HepG2 (cell line): Measurements from ENCODE around the gene FAM43B. TPM values are rescaled to one million over a fixed set of nuclear protein-coding genes. Genes with fewer than 3 reads are reported as not detected.

Experiments
- AGO1 ChIP-seq: fragments of 200-400 bp; formaldehyde crosslinking; IDR thresholded peaks from 2 replicates; pipeline ENCODE4 v1.6.1; 2017; ENCODE audit warnings: mild to moderate bottlenecking, low read depth, low read length, moderate library complexity; ENCODE audit not compliant: poor library complexity, severe bottlenecking
- ETV6 ChIP-seq: sonication (generic); formaldehyde crosslinking; conservative IDR thresholded peaks from 2 replicates; pipeline ENCODE4 v1.4.0; 2020; ENCODE audit warnings: missing genetic modification reagents
- GATAD2A ChIP-seq: IDR thresholded peaks from 2 replicates; pipeline ENCODE4 v1.6.1; 2016
- HCFC1 ChIP-seq: fragments of 150-350 bp; IDR thresholded peaks from 2 replicates; pipeline ENCODE4 v1.6.1; 2014; ENCODE audit warnings: low read depth, low read length
- KDM5B ChIP-seq: sonication (generic); formaldehyde crosslinking; IDR thresholded peaks from 2 replicates; pipeline ENCODE4 v1.4.0; 2020; ENCODE audit warnings: missing genetic modification reagents, mild to moderate bottlenecking, borderline replicate concordance
- MAFF ChIP-seq: IDR thresholded peaks from 2 replicates; pipeline ENCODE4 v1.6.1; 2011; ENCODE audit warnings: low read depth, low read length, improper control_type of control experiment
- NFKBIZ ChIP-seq: IDR thresholded peaks from 2 replicates; pipeline ENCODE4 v1.6.1; 2018; ENCODE audit warnings: missing genetic modification reagents, missing compliant biosample characterization
- NONO ChIP-seq, 2 experiments: fragments of 450-650 bp in 1 of 2; sonication (generic) in 1 of 2; formaldehyde crosslinking in 1 of 2; IDR thresholded peaks in 1 of 2; conservative IDR thresholded peaks in 1 of 2; 2 replicates each; pipeline versions ENCODE4 v1.6.1 to v1.8.0; 2017 to 2022; ENCODE audit warnings: mild to moderate bottlenecking in 1 of 2, missing genetic modification reagents in 1 of 2, moderate library complexity in 1 of 2
- PAF1 ChIP-seq: IDR thresholded peaks from 2 replicates; pipeline ENCODE4 v1.6.1; 2016; ENCODE audit warnings: missing genetic modification reagents, missing compliant biosample characterization
- SMAD1 ChIP-seq: sonication (generic); formaldehyde crosslinking; IDR thresholded peaks from 2 replicates; pipeline ENCODE4 v1.4.0; 2020; ENCODE audit warnings: missing genetic modification reagents, low read depth, mild to moderate bottlenecking, borderline replicate concordance
- TMF1 ChIP-seq: sonication (generic); formaldehyde crosslinking; IDR thresholded peaks from 2 replicates; pipeline ENCODE4 v1.8.1; 2022; ENCODE audit warnings: low read depth, missing genetic modification reagents
- ZBTB44 ChIP-seq: sonication (generic); formaldehyde crosslinking; IDR thresholded peaks from 2 replicates; pipeline ENCODE4 v1.4.0; 2020; ENCODE audit warnings: missing genetic modification reagents
- ZFP90 ChIP-seq: sonication (generic); formaldehyde crosslinking; IDR thresholded peaks from 2 replicates; pipeline ENCODE4 v1.8.0; 2022; ENCODE audit warnings: missing genetic modification reagents, mild to moderate bottlenecking, inconsistent platforms, borderline replicate concordance
- ZNF263 ChIP-seq: sonication (generic); formaldehyde crosslinking; IDR thresholded peaks from 2 replicates; pipeline ENCODE4 v1.4.0; 2020; ENCODE audit warnings: missing genetic modification reagents
- ZNF615 ChIP-seq: sonication (generic); formaldehyde crosslinking; IDR thresholded peaks from 2 replicates; pipeline ENCODE4 v1.5.0; 2020; ENCODE audit warnings: mild to moderate bottlenecking, missing genetic modification reagents, borderline replicate concordance
- ZNF619 ChIP-seq: sonication (generic); formaldehyde crosslinking; IDR thresholded peaks from 2 replicates; pipeline ENCODE4 v1.4.0; 2020; ENCODE audit warnings: mild to moderate bottlenecking, missing genetic modification reagents
- ZNF776 ChIP-seq: sonication (generic); formaldehyde crosslinking; IDR thresholded peaks from 2 replicates; pipeline ENCODE4 v1.4.0; 2020; ENCODE audit warnings: mild to moderate bottlenecking, missing genetic modification reagents
- ZNF777 ChIP-seq: sonication (generic); formaldehyde crosslinking; IDR thresholded peaks from 2 replicates; pipeline ENCODE4 v1.4.0; 2020; ENCODE audit warnings: missing genetic modification reagents
- ZSCAN25 ChIP-seq: sonication (generic); formaldehyde crosslinking; IDR thresholded peaks from 2 replicates; pipeline ENCODE4 v1.8.0; 2022; ENCODE audit warnings: mild to moderate bottlenecking, missing genetic modification reagents
- polyA plus RNA-seq, 8 experiments: library from polyadenylated mRNA; depleted of rRNA in 3 of 8; stranded (reverse) in 7 of 8; unstranded in 1 of 8; fragments of >200 nt; fragmentation: Illumina TruSeq in 4 of 8; extraction: Trizol in 4 of 8; gene quantifications; 2 replicates each; pipeline versions ENCODE4 v1.2.1 to v1.2.3, GENCODE V29; 2011 to 2016; ENCODE audit warnings: low read depth in 4 of 8, missing spikeins in 1 of 8, mixed read lengths in 1 of 8; ENCODE audit not compliant: insufficient read depth in 1 of 8
- total RNA-seq, 5 experiments: library from RNA; depleted of rRNA; stranded (reverse); fragments of >200 nt; fragmentation: Illumina TruSeq; extraction: Trizol; gene quantifications; 2 replicates each; pipeline ENCODE4 v1.2.3, GENCODE V29; 2016; ENCODE audit warnings: low read depth in 1 of 5
- TF ChIP-seq, protein P1 (sequence below): sonication (generic); formaldehyde crosslinking; IDR thresholded peaks from 2 replicates; pipeline ENCODE4 v1.4.0; 2020; ENCODE audit warnings: mild to moderate bottlenecking, missing genetic modification reagents, borderline replicate concordance
- TF ChIP-seq, protein P2 (sequence below): sonication (generic); formaldehyde crosslinking; IDR thresholded peaks from 2 replicates; pipeline ENCODE4 v1.8.1; 2023; ENCODE audit warnings: mild to moderate bottlenecking, inconsistent platforms, moderate library complexity, missing genetic modification reagents, borderline replicate concordance
- TF ChIP-seq, protein P3 (sequence below): sonication (generic); formaldehyde crosslinking; conservative IDR thresholded peaks from 2 replicates; pipeline ENCODE4 v1.4.0; 2020; ENCODE audit warnings: missing genetic modification reagents

The FAM43B gene
- total and polyA plus RNA-seq, 2 of the 13 experiments (the other 11 are each of a cell fraction or from before 2014, with no cell fraction given) = 0.63 to 3.7 TPM

DNA sequence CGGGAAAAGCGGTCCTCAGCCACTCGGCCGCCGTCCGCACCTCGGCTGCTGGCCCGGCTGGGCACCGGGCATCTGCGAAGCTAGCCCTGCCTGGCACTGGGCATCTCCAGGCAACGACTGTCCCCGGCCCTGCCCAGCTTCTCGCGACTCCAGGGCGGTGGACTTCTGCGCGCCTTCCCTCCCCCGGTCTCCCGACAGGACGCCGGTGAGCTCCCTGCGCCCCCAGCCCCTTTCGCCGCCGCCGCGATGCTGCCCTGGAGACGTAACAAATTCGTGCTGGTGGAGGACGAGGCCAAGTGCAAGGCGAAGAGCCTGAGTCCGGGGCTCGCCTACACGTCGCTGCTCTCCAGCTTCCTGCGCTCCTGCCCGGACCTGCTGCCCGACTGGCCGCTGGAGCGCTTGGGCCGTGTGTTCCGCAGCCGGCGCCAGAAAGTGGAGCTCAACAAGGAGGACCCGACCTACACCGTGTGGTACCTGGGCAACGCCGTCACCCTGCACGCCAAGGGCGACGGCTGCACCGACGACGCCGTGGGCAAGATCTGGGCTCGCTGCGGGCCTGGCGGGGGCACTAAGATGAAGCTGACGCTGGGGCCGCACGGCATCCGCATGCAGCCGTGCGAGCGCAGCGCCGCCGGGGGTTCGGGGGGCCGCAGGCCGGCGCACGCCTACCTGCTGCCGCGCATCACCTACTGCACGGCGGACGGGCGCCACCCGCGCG, 514 bp downstream of the FAM43B start (continued):
- TF ChIP-seq MAFF (no peak), ZNF619 (CRISPR knock-in tag) (no peak), ZBTB44 (CRISPR knock-in tag) (no peak), TMF1 (CRISPR knock-in tag) (0 out of 2 replicates have a peak, but pooled peaks have one; percentile 14), ZFP90 (no peak), ETV6 (no peak), NFKBIZ (no peak), ZNF615 (CRISPR knock-in tag) (no peak), ZNF263 (CRISPR knock-in tag) (no peak), ZNF776 (0 out of 2 replicates have a peak, but pooled peaks have one; percentile 53), GATAD2A (CRISPR knock-in tag) (no peak), KDM5B (CRISPR knock-in tag) (peak; percentile 53; the same call in 1 of the 2 replicates), ZSCAN25 (CRISPR knock-in tag) (no peak), NONO (IDR thresholded peaks at IDR 0.05) (no peak), NONO (CRISPR knock-in tag; conservative IDR thresholded peaks at IDR 0.05) (0 out of 2 replicates have a peak, but pooled peaks have one; percentile 19), HCFC1 (no peak), SMAD1 (CRISPR knock-in tag) (peak; percentile 48; the same call in 1 of the 2 replicates), AGO1 (no peak), ZNF777 (peak; percentile 62; the same call in 1 of the 2 replicates), PAF1 (no peak)
- TF ChIP-seq, protein P1, sequence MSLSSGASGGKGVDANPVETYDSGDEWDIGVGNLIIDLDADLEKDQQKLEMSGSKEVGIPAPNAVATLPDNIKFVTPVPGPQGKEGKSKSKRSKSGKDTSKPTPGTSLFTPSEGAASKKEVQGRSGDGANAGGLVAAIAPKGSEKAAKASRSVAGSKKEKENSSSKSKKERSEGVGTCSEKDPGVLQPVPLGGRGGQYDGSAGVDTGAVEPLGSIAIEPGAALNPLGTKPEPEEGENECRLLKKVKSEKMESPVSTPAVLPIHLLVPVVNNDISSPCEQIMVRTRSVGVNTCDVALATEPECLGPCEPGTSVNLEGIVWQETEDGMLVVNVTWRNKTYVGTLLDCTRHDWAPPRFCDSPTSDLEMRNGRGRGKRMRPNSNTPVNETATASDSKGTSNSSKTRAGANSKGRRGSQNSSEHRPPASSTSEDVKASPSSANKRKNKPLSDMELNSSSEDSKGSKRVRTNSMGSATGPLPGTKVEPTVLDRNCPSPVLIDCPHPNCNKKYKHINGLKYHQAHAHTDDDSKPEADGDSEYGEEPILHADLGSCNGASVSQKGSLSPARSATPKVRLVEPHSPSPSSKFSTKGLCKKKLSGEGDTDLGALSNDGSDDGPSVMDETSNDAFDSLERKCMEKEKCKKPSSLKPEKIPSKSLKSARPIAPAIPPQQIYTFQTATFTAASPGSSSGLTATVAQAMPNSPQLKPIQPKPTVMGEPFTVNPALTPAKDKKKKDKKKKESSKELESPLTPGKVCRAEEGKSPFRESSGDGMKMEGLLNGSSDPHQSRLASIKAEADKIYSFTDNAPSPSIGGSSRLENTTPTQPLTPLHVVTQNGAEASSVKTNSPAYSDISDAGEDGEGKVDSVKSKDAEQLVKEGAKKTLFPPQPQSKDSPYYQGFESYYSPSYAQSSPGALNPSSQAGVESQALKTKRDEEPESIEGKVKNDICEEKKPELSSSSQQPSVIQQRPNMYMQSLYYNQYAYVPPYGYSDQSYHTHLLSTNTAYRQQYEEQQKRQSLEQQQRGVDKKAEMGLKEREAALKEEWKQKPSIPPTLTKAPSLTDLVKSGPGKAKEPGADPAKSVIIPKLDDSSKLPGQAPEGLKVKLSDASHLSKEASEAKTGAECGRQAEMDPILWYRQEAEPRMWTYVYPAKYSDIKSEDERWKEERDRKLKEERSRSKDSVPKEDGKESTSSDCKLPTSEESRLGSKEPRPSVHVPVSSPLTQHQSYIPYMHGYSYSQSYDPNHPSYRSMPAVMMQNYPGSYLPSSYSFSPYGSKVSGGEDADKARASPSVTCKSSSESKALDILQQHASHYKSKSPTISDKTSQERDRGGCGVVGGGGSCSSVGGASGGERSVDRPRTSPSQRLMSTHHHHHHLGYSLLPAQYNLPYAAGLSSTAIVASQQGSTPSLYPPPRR (CRISPR knock-in tag) = no peak
- TF ChIP-seq, protein P2, sequence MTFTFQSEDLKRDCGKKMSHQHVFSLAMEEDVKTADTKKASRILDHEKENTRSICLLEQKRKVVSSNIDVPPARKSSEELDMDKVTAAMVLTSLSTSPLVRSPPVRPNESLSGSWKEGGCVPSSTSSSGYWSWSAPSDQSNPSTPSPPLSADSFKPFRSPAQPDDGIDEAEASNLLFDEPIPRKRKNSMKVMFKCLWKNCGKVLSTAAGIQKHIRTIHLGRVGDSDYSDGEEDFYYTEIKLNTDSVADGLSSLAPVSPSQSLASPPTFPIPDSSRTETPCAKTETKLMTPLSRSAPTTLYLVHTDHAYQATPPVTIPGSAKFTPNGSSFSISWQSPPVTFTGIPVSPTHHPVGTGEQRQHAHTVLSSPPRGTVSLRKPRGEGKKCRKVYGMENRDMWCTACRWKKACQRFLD (CRISPR knock-in tag) = no peak
- TF ChIP-seq, protein P3, sequence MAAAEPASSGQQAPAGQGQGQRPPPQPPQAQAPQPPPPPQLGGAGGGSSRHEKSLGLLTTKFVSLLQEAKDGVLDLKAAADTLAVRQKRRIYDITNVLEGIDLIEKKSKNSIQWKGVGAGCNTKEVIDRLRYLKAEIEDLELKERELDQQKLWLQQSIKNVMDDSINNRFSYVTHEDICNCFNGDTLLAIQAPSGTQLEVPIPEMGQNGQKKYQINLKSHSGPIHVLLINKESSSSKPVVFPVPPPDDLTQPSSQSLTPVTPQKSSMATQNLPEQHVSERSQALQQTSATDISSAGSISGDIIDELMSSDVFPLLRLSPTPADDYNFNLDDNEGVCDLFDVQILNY (CRISPR knock-in tag) = no peak
